Measurements from ENCODE around the gene STK35. TPM values are rescaled to one million over a fixed set of nuclear protein-coding genes. Genes with fewer than 3 reads are reported as not detected.

The STK35 gene
- total and polyA plus RNA-seq, 2 of the 13 experiments (the other 11 are each of a cell fraction or from before 2014, with no cell fraction given): 27.4 to 29.8 TPM

DNA sequence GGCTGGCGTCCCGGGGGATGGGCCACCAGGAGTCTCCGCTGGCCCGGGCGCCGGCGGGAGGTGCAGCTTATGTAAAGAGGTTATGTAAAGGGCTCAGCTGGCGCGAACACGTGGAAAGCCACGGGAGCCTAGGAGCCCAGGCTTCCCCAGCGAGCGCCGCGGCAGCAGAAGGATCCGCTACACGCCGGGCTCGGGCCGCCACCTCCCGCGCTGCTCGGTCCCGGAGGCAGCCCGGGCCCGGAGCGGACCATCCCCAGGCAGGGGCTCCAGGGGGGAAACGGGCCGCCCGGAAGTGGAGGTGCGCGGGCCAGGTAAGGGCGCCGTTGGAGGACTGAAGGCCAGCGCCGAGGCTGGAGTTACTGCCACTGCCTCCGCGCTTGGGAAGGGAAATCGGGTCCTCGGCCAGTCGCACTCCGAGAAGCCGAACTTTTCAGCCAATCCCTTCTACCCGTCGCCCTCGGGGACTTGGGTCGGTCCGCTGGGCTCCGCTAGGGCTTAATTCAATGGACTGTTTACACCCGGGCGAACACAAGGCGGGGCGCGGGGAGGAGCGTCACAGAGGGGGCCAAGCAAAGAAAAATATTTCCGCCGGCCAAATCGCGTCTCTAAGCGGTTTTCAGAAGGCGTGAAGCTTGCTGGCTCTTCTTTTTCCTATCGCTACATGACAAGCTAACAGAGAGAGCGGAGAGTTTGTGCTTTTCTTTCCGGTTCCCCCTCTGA, 398 bp downstream of the STK35 start (continued):
- peak; percentile 84; the same call in 1 of the 2 replicates for TF ChIP-seq ZMAT3 (CRISPR knock-in tag; conservative IDR thresholded peaks at IDR 0.05)
- TF ChIP-seq THYN1 (CRISPR knock-in tag; IDR thresholded peaks at IDR 0.05; ENCODE audit: borderline replicate concordance, low read depth): no peak
- no peak; the same call in 1 of the 2 replicates for TF ChIP-seq ZNF766 (CRISPR knock-in tag; IDR thresholded peaks at IDR 0.05; ENCODE audit: borderline replicate concordance)
- TF ChIP-seq YEATS2 (CRISPR knock-in tag; IDR thresholded peaks at IDR 0.05; ENCODE audit: borderline replicate concordance): peak; percentile 63; the same call in 1 of the 2 replicates
- TF ChIP-seq, protein P1, sequence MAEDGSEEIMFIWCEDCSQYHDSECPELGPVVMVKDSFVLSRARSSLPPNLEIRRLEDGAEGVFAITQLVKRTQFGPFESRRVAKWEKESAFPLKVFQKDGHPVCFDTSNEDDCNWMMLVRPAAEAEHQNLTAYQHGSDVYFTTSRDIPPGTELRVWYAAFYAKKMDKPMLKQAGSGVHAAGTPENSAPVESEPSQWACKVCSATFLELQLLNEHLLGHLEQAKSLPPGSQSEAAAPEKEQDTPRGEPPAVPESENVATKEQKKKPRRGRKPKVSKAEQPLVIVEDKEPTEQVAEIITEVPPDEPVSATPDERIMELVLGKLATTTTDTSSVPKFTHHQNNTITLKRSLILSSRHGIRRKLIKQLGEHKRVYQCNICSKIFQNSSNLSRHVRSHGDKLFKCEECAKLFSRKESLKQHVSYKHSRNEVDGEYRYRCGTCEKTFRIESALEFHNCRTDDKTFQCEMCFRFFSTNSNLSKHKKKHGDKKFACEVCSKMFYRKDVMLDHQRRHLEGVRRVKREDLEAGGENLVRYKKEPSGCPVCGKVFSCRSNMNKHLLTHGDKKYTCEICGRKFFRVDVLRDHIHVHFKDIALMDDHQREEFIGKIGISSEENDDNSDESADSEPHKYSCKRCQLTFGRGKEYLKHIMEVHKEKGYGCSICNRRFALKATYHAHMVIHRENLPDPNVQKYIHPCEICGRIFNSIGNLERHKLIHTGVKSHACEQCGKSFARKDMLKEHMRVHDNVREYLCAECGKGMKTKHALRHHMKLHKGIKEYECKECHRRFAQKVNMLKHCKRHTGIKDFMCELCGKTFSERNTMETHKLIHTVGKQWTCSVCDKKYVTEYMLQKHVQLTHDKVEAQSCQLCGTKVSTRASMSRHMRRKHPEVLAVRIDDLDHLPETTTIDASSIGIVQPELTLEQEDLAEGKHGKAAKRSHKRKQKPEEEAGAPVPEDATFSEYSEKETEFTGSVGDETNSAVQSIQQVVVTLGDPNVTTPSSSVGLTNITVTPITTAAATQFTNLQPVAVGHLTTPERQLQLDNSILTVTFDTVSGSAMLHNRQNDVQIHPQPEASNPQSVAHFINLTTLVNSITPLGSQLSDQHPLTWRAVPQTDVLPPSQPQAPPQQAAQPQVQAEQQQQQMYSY (CRISPR knock-in tag; IDR thresholded peaks at IDR 0.05): peak; percentile 86
- peak; percentile 57; the same call in 1 of the 2 replicates for TF ChIP-seq SMAD9 (CRISPR knock-in tag; IDR thresholded peaks at IDR 0.05)
- TF ChIP-seq AKAP8 (CRISPR knock-in tag; IDR thresholded peaks at IDR 0.05): peak; percentile 87; the same call in 1 of the 2 replicates
- TF ChIP-seq, protein P2, sequence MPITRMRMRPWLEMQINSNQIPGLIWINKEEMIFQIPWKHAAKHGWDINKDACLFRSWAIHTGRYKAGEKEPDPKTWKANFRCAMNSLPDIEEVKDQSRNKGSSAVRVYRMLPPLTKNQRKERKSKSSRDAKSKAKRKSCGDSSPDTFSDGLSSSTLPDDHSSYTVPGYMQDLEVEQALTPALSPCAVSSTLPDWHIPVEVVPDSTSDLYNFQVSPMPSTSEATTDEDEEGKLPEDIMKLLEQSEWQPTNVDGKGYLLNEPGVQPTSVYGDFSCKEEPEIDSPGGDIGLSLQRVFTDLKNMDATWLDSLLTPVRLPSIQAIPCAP (CRISPR knock-in tag; IDR thresholded peaks at IDR 0.05; ENCODE audit: low read depth): 0 out of 2 replicates have a peak, but pooled peaks have one; percentile 22
- TF ChIP-seq SPEN (CRISPR knock-in tag; IDR thresholded peaks at IDR 0.05; ENCODE audit: low read depth): peak; percentile 58; the same call in 1 of the 2 replicates
- TF ChIP-seq ZNF230 (CRISPR knock-in tag; IDR thresholded peaks at IDR 0.05): peak; percentile 65
- TF ChIP-seq ZNF17 (CRISPR knock-in tag; IDR thresholded peaks at IDR 0.05): peak; percentile 58
- TF ChIP-seq MBD4 (IDR thresholded peaks at IDR 0.05; ENCODE audit: borderline replicate concordance, low read length): no peak
- TF ChIP-seq HBP1 (CRISPR knock-in tag; IDR thresholded peaks at IDR 0.05; ENCODE audit: low read depth): 0 out of 2 replicates have a peak, but pooled peaks have one; percentile 53
- TF ChIP-seq KLF12 (CRISPR knock-in tag; IDR thresholded peaks at IDR 0.05; ENCODE audit: borderline replicate concordance): 0 out of 2 replicates have a peak, but pooled peaks have one; percentile 4
- peak; percentile 86 for TF ChIP-seq HIVEP1 (CRISPR knock-in tag; IDR thresholded peaks at IDR 0.05)
- TF ChIP-seq, protein P3, sequence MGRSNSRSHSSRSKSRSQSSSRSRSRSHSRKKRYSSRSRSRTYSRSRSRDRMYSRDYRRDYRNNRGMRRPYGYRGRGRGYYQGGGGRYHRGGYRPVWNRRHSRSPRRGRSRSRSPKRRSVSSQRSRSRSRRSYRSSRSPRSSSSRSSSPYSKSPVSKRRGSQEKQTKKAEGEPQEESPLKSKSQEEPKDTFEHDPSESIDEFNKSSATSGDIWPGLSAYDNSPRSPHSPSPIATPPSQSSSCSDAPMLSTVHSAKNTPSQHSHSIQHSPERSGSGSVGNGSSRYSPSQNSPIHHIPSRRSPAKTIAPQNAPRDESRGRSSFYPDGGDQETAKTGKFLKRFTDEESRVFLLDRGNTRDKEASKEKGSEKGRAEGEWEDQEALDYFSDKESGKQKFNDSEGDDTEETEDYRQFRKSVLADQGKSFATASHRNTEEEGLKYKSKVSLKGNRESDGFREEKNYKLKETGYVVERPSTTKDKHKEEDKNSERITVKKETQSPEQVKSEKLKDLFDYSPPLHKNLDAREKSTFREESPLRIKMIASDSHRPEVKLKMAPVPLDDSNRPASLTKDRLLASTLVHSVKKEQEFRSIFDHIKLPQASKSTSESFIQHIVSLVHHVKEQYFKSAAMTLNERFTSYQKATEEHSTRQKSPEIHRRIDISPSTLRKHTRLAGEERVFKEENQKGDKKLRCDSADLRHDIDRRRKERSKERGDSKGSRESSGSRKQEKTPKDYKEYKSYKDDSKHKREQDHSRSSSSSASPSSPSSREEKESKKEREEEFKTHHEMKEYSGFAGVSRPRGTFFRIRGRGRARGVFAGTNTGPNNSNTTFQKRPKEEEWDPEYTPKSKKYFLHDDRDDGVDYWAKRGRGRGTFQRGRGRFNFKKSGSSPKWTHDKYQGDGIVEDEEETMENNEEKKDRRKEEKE (IDR thresholded peaks at IDR 0.05): no peak
- TF ChIP-seq SKI (IDR thresholded peaks at IDR 0.05; ENCODE audit: partially characterized antibody): peak; percentile 67
- TF ChIP-seq, protein P4, sequence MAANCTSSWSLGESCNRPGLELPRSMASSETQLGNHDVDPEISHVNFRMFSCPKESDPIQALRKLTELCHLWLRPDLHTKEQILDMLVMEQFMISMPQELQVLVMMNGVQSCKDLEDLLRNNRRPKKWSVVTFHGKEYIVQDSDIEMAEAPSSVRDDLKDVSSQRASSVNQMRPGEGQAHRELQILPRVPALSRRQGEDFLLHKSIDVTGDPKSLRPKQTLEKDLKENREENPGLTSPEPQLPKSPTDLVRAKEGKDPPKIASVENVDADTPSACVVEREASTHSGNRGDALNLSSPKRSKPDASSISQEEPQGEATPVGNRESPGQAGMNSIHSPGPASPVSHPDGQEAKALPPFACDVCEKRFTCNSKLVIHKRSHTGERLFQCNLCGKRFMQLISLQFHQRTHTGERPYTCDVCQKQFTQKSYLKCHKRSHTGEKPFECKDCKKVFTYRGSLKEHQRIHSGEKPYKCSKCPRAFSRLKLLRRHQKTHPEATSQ (CRISPR knock-in tag; IDR thresholded peaks at IDR 0.05; ENCODE audit: borderline replicate concordance): no peak

Measured in HepG2 (cell line).